AG09309 (cell line): Measurements from ENCODE around the gene MAP4K2.

ENCODE experiments used
- DNase-seq: peaks from one replicate; pipeline ENCODE4 v3.0.0-alpha.2; 2010; ENCODE audit warnings: low read depth
- H3K4me3 ChIP-seq: 2 replicates; pipeline ENCODE4 v1.5.1; 2011; ENCODE audit warnings: mild to moderate bottlenecking, low read depth, low read length, moderate library complexity; ENCODE audit not compliant: control insufficient read depth
- CTCF ChIP-seq: IDR thresholded peaks from 2 replicates; pipeline ENCODE4 v1.5.1; 2011; ENCODE audit warnings: mild to moderate bottlenecking, low read depth, low read length, inconsistent platforms; ENCODE audit not compliant: insufficient read depth, control insufficient read depth; ENCODE audit errors: missing control alignments

MAP4K2 gene

GRCh38 chr11:64774144-64774543, 28.9 kb downstream of the MAP4K2 start:
- H3K4me3 ChIP-seq, result no peak overlapping the region
- no peak for TF ChIP-seq CTCF
- DNase-seq, result no peak

- TF ChIP-seq CTCF, result no peak
- no peak for DNase-seq
- no peak overlapping the region for H3K4me3 ChIP-seq
Observed at GRCh38 chr11:64772303-64773018, 30.6 kb downstream of the MAP4K2 start.

GRCh38 chr11:64771861-64772260, 31.2 kb downstream of the MAP4K2 start:
- no peak for TF ChIP-seq CTCF
- no peak overlapping the region for H3K4me3 ChIP-seq
- no peak for DNase-seq

DNA sequence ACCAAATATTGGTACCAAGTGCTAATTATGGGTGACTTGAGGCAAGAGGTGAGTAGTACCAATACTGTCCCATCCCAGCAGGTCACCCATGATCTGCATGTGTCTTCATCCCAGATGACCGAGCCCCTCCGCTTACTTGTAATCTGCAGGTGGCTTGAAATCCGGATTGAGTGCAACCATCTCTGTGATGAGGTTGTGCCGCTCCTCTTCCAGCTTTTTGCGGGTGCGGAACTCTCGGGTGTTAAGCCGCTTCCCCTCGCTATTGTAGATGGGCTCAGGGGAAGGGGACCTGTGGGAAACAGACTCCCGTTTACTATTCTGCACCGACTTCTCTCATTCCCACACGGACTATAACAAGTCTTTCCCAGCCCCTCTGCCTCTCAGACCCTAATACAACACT, 32.9 kb downstream of the MAP4K2 start:
- no peak for DNase-seq
- no peak for TF ChIP-seq CTCF
- H3K4me3 ChIP-seq, result no peak overlapping the region

GRCh38 chr11:64769283-64769682, 33.7 kb downstream of the MAP4K2 start:
- DNase-seq, result no peak
- H3K4me3 ChIP-seq, result no peak overlapping the region
- no peak for TF ChIP-seq CTCF

DNA sequence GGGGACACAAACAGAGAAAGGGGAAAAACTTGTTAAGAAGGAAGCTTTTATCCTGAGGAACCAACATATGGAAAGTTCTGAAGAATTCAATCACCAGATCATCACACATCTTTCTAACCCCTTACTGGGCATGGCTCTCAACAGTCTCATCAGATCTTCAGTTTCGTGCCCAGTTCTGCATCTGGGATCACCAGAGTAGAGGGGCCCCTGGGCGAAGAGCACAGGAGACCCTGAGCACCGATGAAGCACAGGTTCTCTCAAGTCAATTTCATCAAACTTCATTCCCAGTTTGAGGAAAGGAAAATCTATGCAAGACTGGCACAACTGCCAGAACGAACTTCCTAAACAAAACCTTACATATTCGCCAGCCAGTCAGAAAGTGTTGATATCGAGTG, 34.7 kb downstream of the MAP4K2 start:
- DNase-seq, result no peak
- no peak overlapping the region for H3K4me3 ChIP-seq
- TF ChIP-seq CTCF, result no peak
